Mammary epithelial cell (primary cell): ENCODE results near the gene PRADC1.

Experiments used
- CTCF ChIP-seq, 2 donors: IDR thresholded peaks in 1 of 2; conservative IDR thresholded peaks in 1 of 2; 2 replicates each; pipeline ENCODE4 v1.5.1; 2011 to 2012; ENCODE audit warnings: inconsistent platforms in 2 of 2, low read length in 2 of 2, mild to moderate bottlenecking in 2 of 2, control low read depth in 1 of 2, low read depth in 1 of 2; ENCODE audit not compliant: insufficient read depth in 1 of 2; ENCODE audit errors: extremely low read depth in 1 of 2
- EZH2 ChIP-seq: IDR thresholded peaks from 2 replicates; pipeline ENCODE4 v1.6.1; 2012; ENCODE audit warnings: low read length, inconsistent platforms, borderline replicate concordance

- TF ChIP-seq CTCF (conservative IDR thresholded peaks at IDR 0.05 in 1 of 2, IDR thresholded peaks at IDR 0.05 in 1 of 2; ENCODE audit: extremely low read depth in 1 of 2, insufficient read depth in 1 of 2, low read depth in 1 of 2, low read length in 2 of 2) (peak; percentile 45 to 70), EZH2 (no peak)
Measured at GRCh38 chr2:73260338-73260984, 27.4 kb upstream of the PRADC1 start.
